ENCODE data around the gene FAM53A. TPM values are rescaled to one million over a fixed set of nuclear protein-coding genes. Genes with fewer than 3 reads are reported as not detected.

Gene FAM53A
- total and polyA plus RNA-seq, 7 donors: 0.71 to 1.9 (median 1.3) TPM

DNA sequence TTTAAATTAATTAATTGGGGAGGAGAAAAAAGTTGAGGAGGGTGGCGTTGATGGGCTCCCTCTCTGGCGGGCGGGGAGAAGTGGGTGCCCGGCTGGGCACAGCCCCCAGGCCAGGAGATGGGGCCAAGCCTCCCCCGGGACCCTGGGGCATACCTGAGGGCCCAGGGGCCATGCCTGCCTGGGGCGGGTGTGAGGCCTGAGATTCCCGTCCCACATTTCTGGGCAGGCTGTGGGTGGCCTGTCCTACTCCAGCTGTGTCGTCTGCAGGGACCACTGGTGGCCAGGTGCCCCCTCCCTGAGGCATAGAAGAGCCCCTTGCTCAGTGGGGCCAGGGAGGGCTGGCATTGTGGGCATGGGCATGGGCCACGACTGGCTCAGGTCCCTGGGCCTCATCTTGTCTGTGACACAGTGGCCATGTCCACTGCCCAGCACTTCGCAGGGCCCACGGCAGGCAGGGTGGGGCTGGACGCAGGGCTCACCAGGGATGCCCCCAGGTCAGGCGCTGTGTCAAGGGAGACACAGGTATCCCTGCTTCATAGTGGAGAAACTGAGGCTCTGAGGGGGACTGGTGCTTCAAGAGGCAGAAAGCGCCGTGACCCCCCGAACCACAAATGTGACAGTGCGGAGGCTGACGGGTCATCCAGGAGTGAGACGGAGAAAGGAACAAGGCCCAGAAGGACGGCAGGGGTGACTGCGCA, 60.1 kb downstream of the FAM53A start:
- no peaks in the 10 kb centered on the region for H3K36me3 ChIP-seq (ENCODE audit: insufficient read depth in 1 of 2, low read depth in 1 of 2)
- DNase-seq (no peak), ATAC-seq (no peak)
- H3K4me3 ChIP-seq: no peak overlapping the region
- 94 to 96% (median 96%) methylated on average over 21 of the region's 21 CpGs for WGBS, 3 donors
- H3K4me1 ChIP-seq: no peaks in the 10 kb centered on the region
- H3K9me3 ChIP-seq: no peaks in the 10 kb centered on the region
- H3K27me3 ChIP-seq (ENCODE audit: insufficient read depth in 3 of 3, low read length in 2 of 3): peaks cover 0 to 1% (median 0%) of the 10 kb centered on the region in 3 donors
- TF ChIP-seq, protein P1, sequence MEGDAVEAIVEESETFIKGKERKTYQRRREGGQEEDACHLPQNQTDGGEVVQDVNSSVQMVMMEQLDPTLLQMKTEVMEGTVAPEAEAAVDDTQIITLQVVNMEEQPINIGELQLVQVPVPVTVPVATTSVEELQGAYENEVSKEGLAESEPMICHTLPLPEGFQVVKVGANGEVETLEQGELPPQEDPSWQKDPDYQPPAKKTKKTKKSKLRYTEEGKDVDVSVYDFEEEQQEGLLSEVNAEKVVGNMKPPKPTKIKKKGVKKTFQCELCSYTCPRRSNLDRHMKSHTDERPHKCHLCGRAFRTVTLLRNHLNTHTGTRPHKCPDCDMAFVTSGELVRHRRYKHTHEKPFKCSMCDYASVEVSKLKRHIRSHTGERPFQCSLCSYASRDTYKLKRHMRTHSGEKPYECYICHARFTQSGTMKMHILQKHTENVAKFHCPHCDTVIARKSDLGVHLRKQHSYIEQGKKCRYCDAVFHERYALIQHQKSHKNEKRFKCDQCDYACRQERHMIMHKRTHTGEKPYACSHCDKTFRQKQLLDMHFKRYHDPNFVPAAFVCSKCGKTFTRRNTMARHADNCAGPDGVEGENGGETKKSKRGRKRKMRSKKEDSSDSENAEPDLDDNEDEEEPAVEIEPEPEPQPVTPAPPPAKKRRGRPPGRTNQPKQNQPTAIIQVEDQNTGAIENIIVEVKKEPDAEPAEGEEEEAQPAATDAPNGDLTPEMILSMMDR (IDR thresholded peaks at IDR 0.05): no peak
- H3K27ac ChIP-seq: no peak overlapping the region
- intact Hi-C loops (cut with DNase I): no loop called here

DNA sequence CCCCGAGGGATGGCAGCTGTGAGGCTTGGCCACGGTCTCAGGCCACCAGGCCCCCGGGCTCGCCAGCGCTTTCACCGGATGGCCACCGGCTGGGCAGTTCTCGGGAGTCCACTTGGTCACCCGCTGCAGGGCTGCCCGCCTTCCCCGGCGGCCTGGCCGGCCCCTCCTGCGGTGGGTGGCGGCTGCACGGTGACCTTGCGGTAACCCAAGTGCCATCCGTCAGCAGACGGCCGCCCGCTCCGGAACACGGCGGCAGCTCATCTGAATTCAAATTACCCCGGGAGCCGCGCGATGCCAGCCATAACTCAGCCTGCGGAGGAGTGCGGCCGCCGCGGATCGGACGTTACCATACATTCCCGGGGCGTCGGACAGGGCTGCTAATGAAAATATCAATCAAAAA, 60.7 kb downstream of the FAM53A start:
- TF ChIP-seq, protein P1 (IDR thresholded peaks at IDR 0.05): no peak
- H3K9me3 ChIP-seq: no peaks in the 10 kb centered on the region
- H3K4me1 ChIP-seq: no peaks in the 10 kb centered on the region
- no peaks in the 10 kb centered on the region for H3K36me3 ChIP-seq (ENCODE audit: insufficient read depth in 1 of 2, low read depth in 1 of 2)
- intact Hi-C loops (cut with DNase I): no loop called here
- H3K4me3 ChIP-seq: no peak overlapping the region
- DNase-seq (no peak), ATAC-seq (no peak)
- no peak overlapping the region for H3K27ac ChIP-seq
- 77 to 83% (median 80%) methylated on average over 27 to 38 of the region's 38 CpGs for WGBS, 3 donors
- H3K27me3 ChIP-seq (ENCODE audit: insufficient read depth in 3 of 3, low read length in 2 of 3): peaks cover 0 to 1% (median 0%) of the 10 kb centered on the region in 3 donors

DNA sequence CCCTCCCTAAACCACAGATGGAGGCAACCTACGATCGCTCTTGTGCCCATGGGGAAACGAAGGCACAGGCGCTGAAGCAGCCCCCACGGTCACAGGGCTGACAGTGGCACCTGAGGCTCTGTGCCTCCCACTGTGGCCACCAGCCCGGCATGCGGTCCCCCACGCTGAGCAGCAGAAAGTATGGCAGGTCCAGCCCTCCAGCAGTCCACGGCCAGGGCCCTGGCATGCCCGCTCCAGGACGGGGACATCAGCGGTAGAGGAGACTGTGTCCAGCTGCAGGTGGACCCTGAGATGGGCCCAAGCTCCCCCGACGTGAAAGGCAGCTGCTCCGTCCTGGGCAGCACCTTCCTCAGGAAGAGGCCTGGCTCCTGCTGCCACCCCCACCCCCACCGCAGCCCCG, 61.2 kb downstream of the FAM53A start:
- TF ChIP-seq, protein P1 (IDR thresholded peaks at IDR 0.05): no peak
- Histone ChIP-seq H3K27me3 (ENCODE audit: insufficient read depth in 3 of 3, low read length in 2 of 3) (peaks cover 0 to 1% (median 0%) of the 10 kb centered on the region in 3 donors), H3K4me1 (no peaks in the 10 kb centered on the region), H3K27ac (no peak overlapping the region), H3K9me3 (no peaks in the 10 kb centered on the region), H3K4me3 (no peak overlapping the region), H3K36me3 (ENCODE audit: insufficient read depth in 1 of 2, low read depth in 1 of 2) (no peaks in the 10 kb centered on the region)
- intact Hi-C loops (cut with DNase I): no loop called here
- 68 to 77% (median 74%) methylated on average over 17 of the region's 17 CpGs for WGBS, 3 donors
- no peak for DNase-seq
- no peak for ATAC-seq

DNA sequence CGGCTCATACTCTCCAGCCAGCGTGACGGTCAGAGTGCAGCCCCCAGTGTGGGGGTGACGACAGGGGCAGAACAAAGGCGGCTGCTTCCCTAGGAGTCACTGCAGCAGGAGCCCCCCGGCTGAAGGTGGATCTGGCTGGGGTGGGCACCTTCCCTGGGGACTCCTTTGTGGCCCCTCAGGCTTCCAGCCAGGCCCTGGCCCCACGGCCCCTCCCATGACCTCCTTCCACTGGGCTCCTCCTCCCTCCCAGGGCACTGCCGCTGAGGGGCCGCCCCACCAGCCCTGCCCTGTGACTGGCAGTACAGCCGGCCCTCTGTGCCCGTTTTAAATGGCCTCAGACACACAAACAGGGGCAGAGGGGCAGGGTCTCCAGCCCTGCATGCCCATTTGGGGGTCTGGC, 61.9 kb downstream of the FAM53A start:
- Histone ChIP-seq H3K4me1 (no peaks in the 10 kb centered on the region), H3K4me3 (no peak overlapping the region), H3K9me3 (no peaks in the 10 kb centered on the region), H3K27me3 (ENCODE audit: insufficient read depth in 3 of 3, low read length in 2 of 3) (peaks cover 0 to 1% (median 0%) of the 10 kb centered on the region in 3 donors), H3K27ac (no peak overlapping the region), H3K36me3 (ENCODE audit: insufficient read depth in 1 of 2, low read depth in 1 of 2) (no peaks in the 10 kb centered on the region)
- intact Hi-C loops (cut with DNase I): no loop called here
- WGBS, 3 donors: 60 to 69% (median 67%) methylated on average over 10 to 11 of the region's 11 CpGs
- DNase-seq (no peak), ATAC-seq (no peak)
- TF ChIP-seq, protein P1 (IDR thresholded peaks at IDR 0.05): no peak

DNA sequence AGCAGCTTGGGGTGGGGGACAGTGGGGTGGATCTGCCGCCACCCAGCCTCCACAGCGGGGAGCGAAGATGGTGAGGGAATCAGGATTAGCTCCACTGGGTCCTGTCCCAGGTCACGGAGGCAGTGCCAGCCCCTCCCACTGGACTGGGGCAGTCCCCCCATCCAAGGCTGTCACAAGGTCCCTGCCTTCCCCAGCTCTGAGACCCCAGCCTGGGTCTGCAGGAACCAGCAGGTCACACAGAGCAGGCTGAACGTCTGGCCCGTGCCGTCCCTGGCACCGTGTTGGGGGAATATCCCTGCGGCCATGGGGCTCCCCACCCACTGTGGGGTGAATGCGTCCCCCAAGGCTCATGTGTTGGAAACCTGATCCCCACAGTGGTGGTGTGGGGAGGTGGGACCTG, 62.6 kb downstream of the FAM53A start:
- DNase-seq (no peak), ATAC-seq (no peak)
- no peaks in the 10 kb centered on the region for H3K9me3 ChIP-seq
- H3K36me3 ChIP-seq (ENCODE audit: insufficient read depth in 1 of 2, low read depth in 1 of 2): no peaks in the 10 kb centered on the region
- 73 to 75% (median 74%) methylated on average over 10 of the region's 10 CpGs for WGBS, 3 donors
- TF ChIP-seq, protein P1 (IDR thresholded peaks at IDR 0.05): no peak
- H3K4me3 ChIP-seq: no peak overlapping the region
- no peaks in the 10 kb centered on the region for H3K4me1 ChIP-seq
- peaks cover 0 to 1% (median 0%) of the 10 kb centered on the region in 3 donors for H3K27me3 ChIP-seq (ENCODE audit: insufficient read depth in 3 of 3, low read length in 2 of 3)
- H3K27ac ChIP-seq: no peak overlapping the region
- intact Hi-C loops (cut with DNase I): no loop called here

Data from psoas muscle (tissue), 8 donors.